GM19397 (cell line): Measurements from ENCODE around the gene BTBD9.

Experiments used
- ATAC-seq: cut with Tn5 transposase; IDR thresholded peaks from one replicate; pipeline ENCODE4 v1.9.1; 2021; ENCODE audit warnings: mild to moderate bottlenecking, moderate library complexity; ENCODE audit not compliant: unreplicated experiment

BTBD9 gene

GRCh38 chr6:38403548-38403947 is 236.2 kb downstream of the BTBD9 start:
- no peak for ATAC-seq

- no peak for ATAC-seq
Observed at GRCh38 chr6:38400764-38401163, 239.0 kb downstream of the BTBD9 start.

- no peak for ATAC-seq
Observed at GRCh38 chr6:38400101-38400500, 239.6 kb downstream of the BTBD9 start.

GRCh38 chr6:38396209-38396608 is 243.5 kb downstream of the BTBD9 start:
- no peak for ATAC-seq

GRCh38 chr6:38393986-38394385 is 245.7 kb downstream of the BTBD9 start:
- ATAC-seq = no peak

- ATAC-seq = no peak
Observed at GRCh38 chr6:38391626-38392579, 247.8 kb downstream of the BTBD9 start.

GRCh38 chr6:38391206-38391605 is 248.5 kb downstream of the BTBD9 start:
- no peak for ATAC-seq

GRCh38 chr6:38389875-38390274 is 249.9 kb downstream of the BTBD9 start:
- no peak for ATAC-seq

GRCh38 chr6:38387971-38388370 is 251.8 kb downstream of the BTBD9 start:
- no peak for ATAC-seq

- no peak for ATAC-seq
Observed at GRCh38 chr6:38387461-38387860, 252.3 kb downstream of the BTBD9 start.

GRCh38 chr6:38378801-38379200 is 260.9 kb downstream of the BTBD9 start:
- no peak for ATAC-seq

- no peak for ATAC-seq
Observed at GRCh38 chr6:38375937-38376336, 263.8 kb downstream of the BTBD9 start.

- ATAC-seq = no peak
Observed at GRCh38 chr6:38375341-38375740, 264.4 kb downstream of the BTBD9 start.

GRCh38 chr6:38371881-38372280 is 267.8 kb downstream of the BTBD9 start:
- no peak for ATAC-seq

- no peak for ATAC-seq
Observed at GRCh38 chr6:38370653-38371601, 268.8 kb downstream of the BTBD9 start.

GRCh38 chr6:38367231-38367630 is 272.5 kb downstream of the BTBD9 start:
- ATAC-seq = no peak

- ATAC-seq = no peak
Observed at GRCh38 chr6:38366234-38366633, 273.5 kb downstream of the BTBD9 start.

GRCh38 chr6:38364775-38365174 is 275.0 kb downstream of the BTBD9 start:
- ATAC-seq = no peak

- ATAC-seq = no peak
Observed at GRCh38 chr6:38364127-38364526, 275.6 kb downstream of the BTBD9 start.

- no peak for ATAC-seq
Observed at GRCh38 chr6:38355519-38355918, 284.2 kb downstream of the BTBD9 start.

- ATAC-seq = no peak
Observed at GRCh38 chr6:38354905-38355304, 284.8 kb downstream of the BTBD9 start.

GRCh38 chr6:38354037-38354381 is 285.7 kb downstream of the BTBD9 start:
- ATAC-seq = no peak
